ENCODE data around the gene SFXN5. TPM values are rescaled to one million over a fixed set of nuclear protein-coding genes. Genes with fewer than 3 reads are reported as not detected.

The SFXN5 gene
- total RNA-seq, 1 donor from 2014 or later: 19.5 TPM

- intact Hi-C loops (cut with DNase I): no loop called here
- DNase-seq (ENCODE audit: low spot score): no peak
- ATAC-seq: no peak
These were observed 100.5 kb downstream of the SFXN5 start for GRCh38 chr2:72971036-72971435.

- DNase-seq (ENCODE audit: low spot score): no peak
- intact Hi-C loops (cut with DNase I): no loop called here
- no peak for ATAC-seq
These were observed 101.8 kb downstream of the SFXN5 start for GRCh38 chr2:72969706-72970105.

- ATAC-seq (no peak), DNase-seq (ENCODE audit: low spot score) (no peak)
- intact Hi-C loops (cut with DNase I): no loop called here
These were observed 103.2 kb downstream of the SFXN5 start for GRCh38 chr2:72968286-72968685.

GRCh38 chr2:72965770-72966450 lies 105.6 kb downstream of the SFXN5 start:
- ATAC-seq (no peak), DNase-seq (ENCODE audit: low spot score) (no peak)
- intact Hi-C loops (cut with DNase I): no loop called here

GRCh38 chr2:72965016-72965415 lies 106.5 kb downstream of the SFXN5 start:
- ATAC-seq (no peak), DNase-seq (ENCODE audit: low spot score) (no peak)
- intact Hi-C loops (cut with DNase I): no loop called here

- ATAC-seq (no peak), DNase-seq (ENCODE audit: low spot score) (no peak)
- intact Hi-C loops (cut with DNase I): no loop called here
These were observed 107.4 kb downstream of the SFXN5 start for GRCh38 chr2:72964146-72964525.

GRCh38 chr2:72963423-72964145 lies 107.9 kb downstream of the SFXN5 start:
- no peak for ATAC-seq
- no peak for DNase-seq (ENCODE audit: low spot score)
- intact Hi-C loops (cut with DNase I): no loop called here

- intact Hi-C loops (cut with DNase I): no loop called here
- DNase-seq (ENCODE audit: low spot score) (no peak), ATAC-seq (no peak)
These were observed 108.6 kb downstream of the SFXN5 start for GRCh38 chr2:72962911-72963310.

GRCh38 chr2:72961853-72962468 lies 109.6 kb downstream of the SFXN5 start:
- intact Hi-C loops (cut with DNase I): no loop called here
- no peak for ATAC-seq
- no peak for DNase-seq (ENCODE audit: low spot score)

GRCh38 chr2:72961036-72961720 lies 110.3 kb downstream of the SFXN5 start:
- no peak for DNase-seq (ENCODE audit: low spot score)
- ATAC-seq: no peak
- intact Hi-C loops (cut with DNase I): no loop called here

- DNase-seq (ENCODE audit: low spot score): no peak
- no peak for ATAC-seq
- intact Hi-C loops (cut with DNase I): no loop called here
These were observed 111.2 kb downstream of the SFXN5 start for GRCh38 chr2:72959995-72960981.

- ATAC-seq (no peak), DNase-seq (ENCODE audit: low spot score) (no peak)
- intact Hi-C loops (cut with DNase I): no loop called here
These were observed 112.0 kb downstream of the SFXN5 start for GRCh38 chr2:72959554-72959953.

GRCh38 chr2:72958542-72959385 lies 112.7 kb downstream of the SFXN5 start:
- DNase-seq (ENCODE audit: low spot score): no peak
- intact Hi-C loops (cut with DNase I): no loop called here
- no peak for ATAC-seq

- intact Hi-C loops (cut with DNase I): no loop called here
- ATAC-seq (peak; percentile 23), DNase-seq (ENCODE audit: low spot score) (no peak)
These were observed 114.6 kb downstream of the SFXN5 start for GRCh38 chr2:72956936-72957335.

- intact Hi-C loops (cut with DNase I): no loop called here
These were observed 115.5 kb downstream of the SFXN5 start for GRCh38 chr2:72956050-72956395.

GRCh38 chr2:72955228-72956049 lies 116.1 kb downstream of the SFXN5 start:
- no peak for ATAC-seq
- intact Hi-C loops (cut with DNase I): no loop called here

More at GRCh38 chr2:72956050-72956395, 115.5 kb downstream of the SFXN5 start:
- no peak for DNase-seq (ENCODE audit: low spot score)
- no peak for ATAC-seq

More at GRCh38 chr2:72955228-72956049, 116.1 kb downstream of the SFXN5 start:
- DNase-seq (ENCODE audit: low spot score): no peak
